Measurements from ENCODE around the gene CALML3. TPM values are rescaled to one million over a fixed set of nuclear protein-coding genes. Genes with fewer than 3 reads are reported as not detected.

The CALML3 gene
- total and polyA plus RNA-seq, 2 donors (not counting 3 experiments of a cell fraction or from before 2014, with no cell fraction given): not detected

- no peak for FAIRE-seq
- intact Hi-C loops (cut with micrococcal nuclease): no loop called here
These were observed 8.6 kb upstream of the CALML3 start for GRCh38 chr10:5515948-5516761.

More at GRCh38 chr10:5515948-5516761, 8.6 kb upstream of the CALML3 start:
- ChIA-PET POLR2A (no interaction called here), CTCF (no interaction called here)
- peaks cover 4 to 14% of the 10 kb centered on the region in 2 experiments for H3K27me3 ChIP-seq (ENCODE audit: control insufficient read depth in 2 of 2, insufficient read depth in 2 of 2, low read length in 2 of 2)
- H3K27ac ChIP-seq (ENCODE audit: insufficient read depth, low read depth, low read length): no peak overlapping the region
- BruUV-seq (replicated peaks): no TSS peak
- H3K36me3 ChIP-seq (ENCODE audit: control insufficient read depth in 2 of 2, extremely low read depth in 1 of 2, insufficient read depth in 2 of 2, low read length in 2 of 2): no peaks in the 10 kb centered on the region
- dilution Hi-C loops (cut with MboI; ENCODE audit: extremely low pct_ligation_motif_present, low sequenced_read_pairs): no loop called here
- TF ChIP-seq POLR2A (IDR thresholded peaks at IDR 0.05; ENCODE audit: low read depth, low read length): no peak
- TF ChIP-seq MYC (IDR thresholded peaks at IDR 0.05; ENCODE audit: low read depth, low read length): no peak
- TF ChIP-seq MAX (IDR thresholded peaks at IDR 0.05; ENCODE audit: insufficient read depth, insufficient read length): no peak
- TF ChIP-seq EZH2 (IDR thresholded peaks at IDR 0.05; ENCODE audit: borderline replicate concordance, low read depth, low read length, severe bottlenecking): no peak
- TF ChIP-seq GATA2 (IDR thresholded peaks at IDR 0.05; ENCODE audit: insufficient read depth, insufficient read length, low read depth, low read length): no peak
- no peak for TF ChIP-seq JUN (IDR thresholded peaks at IDR 0.05; ENCODE audit: borderline replicate concordance, insufficient read depth, insufficient read length, low read depth)
- TF ChIP-seq FOS (IDR thresholded peaks at IDR 0.05; ENCODE audit: borderline replicate concordance, insufficient read depth, low read length): no peak
- TF ChIP-seq CTCF (IDR thresholded peaks at IDR 0.05; ENCODE audit: extremely low read depth in 1 of 2, insufficient read depth in 1 of 2, low read depth in 1 of 2, low read length in 2 of 2): no peak
- no peaks in the 10 kb centered on the region for H4K20me1 ChIP-seq (replicated peaks; ENCODE audit: control insufficient read depth, extremely low read depth, insufficient read depth, low read length)
- no peak overlapping the region for H3K4me2 ChIP-seq (ENCODE audit: insufficient read depth, low read length)
- no peak overlapping the region for H3K4me3 ChIP-seq (replicated peaks in 1 of 3; ENCODE audit: insufficient read depth in 1 of 3, low read depth in 1 of 3, low read length in 3 of 3)
- no peaks in the 10 kb centered on the region for H3K9me3 ChIP-seq (replicated peaks; ENCODE audit: control insufficient read depth, insufficient read depth, low read length)
- DNase-seq (ENCODE audit: low read depth, low spot score): no peak
- H3K4me1 ChIP-seq (ENCODE audit: control insufficient read depth, extremely low read depth, insufficient read depth, low read length): no peaks in the 10 kb centered on the region
- no peaks in the 10 kb centered on the region for H3K79me2 ChIP-seq (ENCODE audit: control insufficient read depth, insufficient read depth, low read length)
- H3K9me1 ChIP-seq (replicated peaks; ENCODE audit: control insufficient read depth, extremely low read depth, insufficient read depth, low read length): no peaks in the 10 kb centered on the region
- H3K9ac ChIP-seq (replicated peaks; ENCODE audit: extremely low read depth, insufficient read depth, low read length): no peak overlapping the region
- no peak overlapping the region for H2AFZ ChIP-seq (ENCODE audit: low read depth, low read length)
